ENCODE measurements around the gene EIF6. TPM values are rescaled to one million over a fixed set of nuclear protein-coding genes. Genes with fewer than 3 reads are reported as not detected.
"Not testable (repeated sequence)": the region's sequence is repeated elsewhere in the genome, so short reads cannot be mapped to it uniquely, and the experiment has no call there.

Gene EIF6
- total RNA-seq, 4 donors from 2014 or later, result 34.2 to 48.3 (median 47.4) TPM

DNA sequence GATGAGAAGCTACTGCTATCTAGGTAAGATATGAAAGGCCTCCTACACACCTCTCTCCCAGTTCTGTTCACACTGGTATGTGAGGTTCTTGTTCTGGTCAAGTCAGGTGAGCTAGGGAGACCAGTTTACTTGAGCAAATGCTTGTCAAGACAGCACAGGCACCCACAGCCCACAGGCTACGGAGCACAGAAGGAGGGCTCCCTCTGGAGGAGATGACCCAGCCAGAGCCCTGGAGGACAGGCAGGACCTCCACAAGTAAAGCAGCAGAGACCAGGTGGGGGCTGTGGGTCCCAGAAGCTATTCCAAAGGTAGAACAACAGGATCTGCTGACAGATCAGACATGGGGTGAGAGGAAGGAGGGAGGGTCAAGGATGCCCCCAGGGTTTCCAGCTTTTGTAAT is 19.8 kb downstream of the EIF6 start:
- ATAC-seq (no peak), DNase-seq (no peak)
- peaks cover 0 to 11% of the 10 kb centered on the region in 2 donors for H3K36me3 ChIP-seq
- TF ChIP-seq, protein P1, sequence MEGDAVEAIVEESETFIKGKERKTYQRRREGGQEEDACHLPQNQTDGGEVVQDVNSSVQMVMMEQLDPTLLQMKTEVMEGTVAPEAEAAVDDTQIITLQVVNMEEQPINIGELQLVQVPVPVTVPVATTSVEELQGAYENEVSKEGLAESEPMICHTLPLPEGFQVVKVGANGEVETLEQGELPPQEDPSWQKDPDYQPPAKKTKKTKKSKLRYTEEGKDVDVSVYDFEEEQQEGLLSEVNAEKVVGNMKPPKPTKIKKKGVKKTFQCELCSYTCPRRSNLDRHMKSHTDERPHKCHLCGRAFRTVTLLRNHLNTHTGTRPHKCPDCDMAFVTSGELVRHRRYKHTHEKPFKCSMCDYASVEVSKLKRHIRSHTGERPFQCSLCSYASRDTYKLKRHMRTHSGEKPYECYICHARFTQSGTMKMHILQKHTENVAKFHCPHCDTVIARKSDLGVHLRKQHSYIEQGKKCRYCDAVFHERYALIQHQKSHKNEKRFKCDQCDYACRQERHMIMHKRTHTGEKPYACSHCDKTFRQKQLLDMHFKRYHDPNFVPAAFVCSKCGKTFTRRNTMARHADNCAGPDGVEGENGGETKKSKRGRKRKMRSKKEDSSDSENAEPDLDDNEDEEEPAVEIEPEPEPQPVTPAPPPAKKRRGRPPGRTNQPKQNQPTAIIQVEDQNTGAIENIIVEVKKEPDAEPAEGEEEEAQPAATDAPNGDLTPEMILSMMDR (IDR thresholded peaks at IDR 0.05 in 4 of 5, conservative IDR thresholded peaks at IDR 0.05 in 1 of 5), result no peak
- no peak for TF ChIP-seq POLR2A (IDR thresholded peaks at IDR 0.05)
- H3K9me3 ChIP-seq, result no peaks in the 10 kb centered on the region
- intact Hi-C loops (cut with DNase I; ENCODE audit: low total_unique reads) (no loop called here), in situ Hi-C loops (cut with MboI; ENCODE audit: low sequenced_read_pairs in 4 of 4) (no loop called here)
- H3K4me1 ChIP-seq, result peaks cover 0 to 9% of the 10 kb centered on the region in 2 donors
- no peaks in the 10 kb centered on the region for H3K27me3 ChIP-seq
- no peak overlapping the region for H3K27ac ChIP-seq
- H3K4me3 ChIP-seq, result no peak overlapping the region

DNA sequence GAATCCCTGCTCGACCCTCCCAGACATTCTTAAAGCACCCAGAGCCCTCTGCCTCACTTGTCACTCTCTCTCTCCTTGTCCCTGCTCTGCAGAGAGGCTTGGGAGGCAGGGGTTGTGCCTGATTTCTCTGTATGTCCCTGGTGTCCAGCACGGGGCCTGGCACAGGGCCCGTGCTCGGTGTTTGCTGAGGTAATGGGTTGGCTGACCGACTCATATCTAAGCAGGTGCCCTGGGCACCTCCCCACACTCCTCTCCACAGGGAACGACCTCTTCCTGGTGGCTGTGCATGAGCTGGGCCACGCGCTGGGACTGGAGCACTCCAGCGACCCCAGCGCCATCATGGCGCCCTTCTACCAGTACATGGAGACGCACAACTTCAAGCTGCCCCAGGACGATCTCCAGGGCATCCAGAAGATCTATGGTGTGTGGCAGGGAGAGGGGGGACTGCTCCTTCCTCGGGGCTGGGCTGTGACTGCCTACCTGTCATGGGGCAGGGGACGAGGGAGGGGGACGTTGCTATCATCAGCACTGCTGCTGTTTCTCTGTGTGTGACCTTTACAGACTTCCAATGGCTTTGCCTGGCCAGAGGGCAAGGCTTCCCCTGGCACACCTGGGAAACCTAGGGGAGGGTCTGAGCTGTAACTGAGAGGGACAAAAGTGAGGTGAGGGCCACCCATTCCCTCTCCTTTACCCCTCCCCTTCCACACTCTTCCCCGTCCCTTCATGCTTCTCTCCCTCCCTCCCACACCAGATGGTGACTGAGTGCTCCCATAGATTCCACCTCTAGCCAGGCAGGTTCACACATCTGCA is 20.8 kb downstream of the EIF6 start:
- Histone ChIP-seq H3K4me3 (no peak overlapping the region), H3K36me3 (peaks cover 0 to 11% of the 10 kb centered on the region in 2 donors), H3K27ac (no peak overlapping the region), H3K27me3 (no peaks in the 10 kb centered on the region), H3K9me3 (no peaks in the 10 kb centered on the region), H3K4me1 (peaks cover 0 to 9% of the 10 kb centered on the region in 2 donors)
- in situ Hi-C loops (cut with MboI; ENCODE audit: low sequenced_read_pairs in 4 of 4) (no loop called here), intact Hi-C loops (cut with DNase I; ENCODE audit: low total_unique reads) (no loop called here)
- DNase-seq (no peak), ATAC-seq (no peak)
- TF ChIP-seq, protein P1 (IDR thresholded peaks at IDR 0.05 in 4 of 5, conservative IDR thresholded peaks at IDR 0.05 in 1 of 5), result no peak
- no peak for TF ChIP-seq POLR2A (IDR thresholded peaks at IDR 0.05)

DNA sequence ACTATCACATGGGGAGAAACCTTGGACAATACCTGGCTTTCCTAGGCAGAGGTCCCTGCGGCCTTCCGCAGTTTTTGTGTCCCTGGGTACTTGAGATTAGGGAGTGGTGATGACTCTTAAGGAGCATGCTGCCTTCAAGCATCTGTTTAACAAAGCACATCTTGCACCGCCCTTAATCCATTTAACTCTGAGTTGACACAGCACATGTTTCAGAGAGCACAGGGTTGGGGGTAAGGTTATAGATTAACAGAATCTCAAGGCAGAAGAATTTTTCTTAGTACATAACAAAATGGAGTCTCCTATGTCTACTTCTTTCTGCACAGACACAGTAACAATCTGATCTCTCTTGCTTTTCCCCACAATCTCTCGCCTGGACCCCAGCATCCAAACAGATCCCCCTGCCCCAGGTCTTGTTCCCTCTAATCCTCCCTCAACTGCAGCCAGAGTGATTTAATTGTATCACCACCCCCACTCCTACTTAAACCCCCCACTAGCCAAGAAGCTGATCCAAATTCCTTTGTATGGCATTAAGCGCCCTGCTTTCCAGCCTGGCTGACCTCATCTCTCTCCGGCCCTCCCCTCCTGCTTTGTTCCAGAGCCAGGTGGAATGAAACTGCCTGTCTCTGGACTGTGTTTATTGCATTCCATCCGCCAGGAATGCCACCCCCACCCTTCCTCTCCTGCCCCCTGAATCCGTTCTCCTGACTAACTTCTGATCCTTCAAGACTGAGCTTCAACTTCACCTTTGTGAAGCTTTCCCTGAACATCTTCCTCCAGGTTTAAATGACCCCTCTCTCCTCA is 21.6 kb downstream of the EIF6 start:
- intact Hi-C loops (cut with DNase I; ENCODE audit: low total_unique reads), result not testable (repeated sequence)

DNA sequence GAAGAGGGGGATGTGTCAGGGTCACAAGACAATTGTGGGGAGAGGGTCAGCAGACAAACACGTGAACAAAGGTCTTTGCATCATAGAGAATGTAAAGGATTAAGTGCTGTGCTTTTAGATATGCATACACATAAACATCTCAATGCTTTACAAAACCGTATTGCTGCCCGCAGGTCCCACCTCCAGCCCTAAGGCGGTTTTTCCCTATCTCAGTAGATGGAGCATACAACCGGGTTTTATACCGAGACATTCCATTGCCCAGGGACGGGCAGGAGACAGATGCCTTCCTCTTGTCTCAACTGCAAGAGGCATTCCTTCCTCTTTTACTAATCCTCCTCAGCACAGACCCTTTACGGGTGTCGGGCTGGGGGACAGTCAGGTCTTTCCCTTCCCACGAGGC is 22.3 kb downstream of the EIF6 start:
- DNase-seq; H3K9me3 ChIP-seq; H3K27ac ChIP-seq; H3K27me3 ChIP-seq; ATAC-seq; H3K4me3 ChIP-seq; H3K36me3 ChIP-seq; H3K4me1 ChIP-seq; intact Hi-C loops (cut with DNase I; ENCODE audit: low total_unique reads); in situ Hi-C loops (cut with MboI; ENCODE audit: low sequenced_read_pairs in 4 of 4): not testable (repeated sequence)

More for the DNA sequence above, 21.6 kb downstream of the EIF6 start:
- in situ Hi-C loops (cut with MboI; ENCODE audit: low sequenced_read_pairs in 4 of 4); ATAC-seq; H3K4me3 ChIP-seq; H3K4me1 ChIP-seq; H3K36me3 ChIP-seq; DNase-seq; H3K27me3 ChIP-seq; H3K27ac ChIP-seq; H3K9me3 ChIP-seq: not testable (repeated sequence)

DNA sequence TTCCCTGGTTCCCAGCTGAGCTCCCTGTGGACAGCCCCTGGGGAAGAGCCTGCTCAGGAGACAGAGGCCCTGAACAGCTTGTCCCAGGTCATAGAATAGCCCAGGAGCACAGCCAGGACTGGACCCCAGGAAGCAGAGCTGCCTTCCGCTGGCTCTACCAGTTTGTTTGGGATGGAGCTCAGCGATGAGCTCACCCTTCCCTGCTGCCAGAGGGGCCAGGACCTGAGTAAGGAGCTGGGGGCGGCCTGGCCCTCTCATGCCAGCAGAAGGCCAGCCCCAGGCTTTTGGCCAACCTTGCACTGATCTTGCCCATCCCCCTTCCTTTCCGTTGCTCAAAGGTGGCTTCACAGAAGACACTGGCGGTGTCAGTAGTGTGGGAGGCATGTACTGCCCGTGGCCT is 24.1 kb downstream of the EIF6 start:
- Histone ChIP-seq H3K4me3 (no peak overlapping the region), H3K36me3 (no peaks in the 10 kb centered on the region), H3K4me1 (peaks cover 0 to 9% of the 10 kb centered on the region in 2 donors), H3K9me3 (no peaks in the 10 kb centered on the region), H3K27ac (no peak overlapping the region), H3K27me3 (no peaks in the 10 kb centered on the region)
- no peak for DNase-seq
- ATAC-seq, result no peak
- in situ Hi-C loops (cut with MboI; ENCODE audit: low sequenced_read_pairs in 4 of 4) (no loop called here), intact Hi-C loops (cut with DNase I; ENCODE audit: low total_unique reads) (no loop called here)
- no peak for TF ChIP-seq POLR2A (IDR thresholded peaks at IDR 0.05)
- TF ChIP-seq, protein P1 (IDR thresholded peaks at IDR 0.05 in 4 of 5, conservative IDR thresholded peaks at IDR 0.05 in 1 of 5), result no peak
